ENCODE measurements around the gene LAMA2.

LAMA2 gene

DNA sequence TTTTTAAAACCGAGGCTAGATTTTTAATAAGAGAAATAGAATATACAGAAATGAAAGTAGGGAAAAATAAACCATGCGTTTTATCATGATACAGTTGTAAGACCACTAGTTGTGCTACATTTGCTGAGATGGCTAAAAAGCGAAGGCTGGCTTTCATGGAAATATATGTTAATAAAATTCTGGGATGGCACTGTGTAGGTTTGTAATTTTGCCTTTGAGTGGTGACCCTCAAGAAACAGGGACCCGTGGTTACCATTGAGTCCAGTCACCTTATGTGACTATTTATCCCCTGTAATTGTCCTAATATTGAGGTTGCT is 593.3 kb downstream of the LAMA2 start:
- POLR2A ChIA-PET = no interaction called here
- no peak overlapping the region for H3K4me3 ChIP-seq (ENCODE audit: control insufficient read depth in 1 of 7, extremely low read depth in 1 of 7, insufficient read depth in 4 of 7, low read depth in 2 of 7, low read length in 6 of 7)
- WGBS (ENCODE audit: insufficient coverage) = 96% methylated on average over 4 of the region's 4 CpGs

DNA sequence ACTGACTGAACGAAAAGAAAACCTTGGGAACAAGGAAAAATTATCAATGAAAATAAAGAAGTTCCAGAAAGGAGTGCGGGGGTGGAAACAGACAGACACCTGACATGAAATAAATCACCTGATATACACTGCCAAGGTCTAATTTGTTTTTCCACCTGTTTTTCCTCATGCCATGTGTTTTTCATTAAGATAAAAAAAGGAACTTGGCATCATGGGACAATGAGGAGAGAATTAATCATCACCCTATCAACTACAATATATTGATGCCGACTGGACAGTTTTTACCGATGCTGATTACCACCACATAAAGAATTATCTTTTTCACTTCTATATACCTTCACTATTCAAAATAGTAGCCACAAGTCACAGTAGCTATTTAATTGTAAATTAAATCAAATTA is 593.9 kb downstream of the LAMA2 start:
- Histone ChIP-seq H3K36me3 (ENCODE audit: control insufficient read depth in 4 of 4, insufficient read depth in 4 of 4, low read length in 3 of 4) (no peaks in the 10 kb centered on the region), H3K27me3 (replicated peaks in 2 of 5; ENCODE audit: control insufficient read depth in 4 of 5, insufficient read depth in 5 of 5, low read length in 4 of 5) (no peaks in the 10 kb centered on the region), H3K4me1 (ENCODE audit: control extremely low read depth in 1 of 4, control insufficient read depth in 4 of 4, insufficient read depth in 4 of 4, low read length in 3 of 4) (no peaks in the 10 kb centered on the region), H3K4me3 (ENCODE audit: control insufficient read depth in 1 of 7, extremely low read depth in 1 of 7, insufficient read depth in 4 of 7, low read depth in 2 of 7, low read length in 6 of 7) (no peak overlapping the region), H3K27ac (ENCODE audit: insufficient read depth in 1 of 2, low read depth in 1 of 2, low read length in 2 of 2, poor library complexity in 1 of 2, severe bottlenecking in 2 of 2) (no peak overlapping the region), H3K9me3 (ENCODE audit: control extremely low read depth in 1 of 5, control insufficient read depth in 4 of 5, insufficient read depth in 2 of 5, low read depth in 1 of 5, low read length in 4 of 5) (no peaks in the 10 kb centered on the region)
- POLR2A ChIA-PET = no interaction called here
- no CpG with 5 or more reads among the region's 4 CpGs for WGBS (ENCODE audit: insufficient coverage)
- DNase-seq = no peak
- CTCF ChIA-PET = no interaction called here

More for the DNA sequence above, 593.3 kb downstream of the LAMA2 start:
- Histone ChIP-seq H3K27me3 (replicated peaks in 2 of 5; ENCODE audit: control insufficient read depth in 4 of 5, insufficient read depth in 5 of 5, low read length in 4 of 5) (peaks cover 0 to 1% (median 0%) of the 10 kb centered on the region in 5 experiments), H3K9me3 (ENCODE audit: control extremely low read depth in 1 of 5, control insufficient read depth in 4 of 5, insufficient read depth in 2 of 5, low read depth in 1 of 5, low read length in 4 of 5) (no peaks in the 10 kb centered on the region), H3K4me1 (ENCODE audit: control extremely low read depth in 1 of 4, control insufficient read depth in 4 of 4, insufficient read depth in 4 of 4, low read length in 3 of 4) (no peaks in the 10 kb centered on the region), H3K27ac (ENCODE audit: insufficient read depth in 1 of 2, low read depth in 1 of 2, low read length in 2 of 2, poor library complexity in 1 of 2, severe bottlenecking in 2 of 2) (no peak overlapping the region), H3K36me3 (ENCODE audit: control insufficient read depth in 4 of 4, insufficient read depth in 4 of 4, low read length in 3 of 4) (no peaks in the 10 kb centered on the region)
- CTCF ChIA-PET = no interaction called here
- no peak for DNase-seq

DNA sequence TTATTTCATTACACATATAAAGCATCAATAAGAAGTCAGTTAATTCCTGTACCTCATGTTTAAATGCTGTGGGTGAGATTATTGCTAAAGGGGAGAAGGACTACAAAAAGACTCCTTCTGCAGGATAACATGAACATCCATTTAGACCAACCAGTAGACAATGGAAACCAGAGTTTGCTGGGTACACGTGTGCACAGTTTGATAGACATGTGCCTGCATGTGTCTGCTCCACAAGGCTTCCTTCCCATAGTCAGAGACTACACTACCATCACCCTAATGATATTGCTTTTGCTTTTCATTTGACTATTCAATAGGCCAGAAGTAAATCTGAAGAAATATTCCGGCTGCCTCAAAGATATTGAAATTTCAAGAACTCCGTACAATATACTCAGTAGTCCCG is 595.4 kb downstream of the LAMA2 start:
- Histone ChIP-seq H3K4me3 (ENCODE audit: control insufficient read depth in 1 of 7, extremely low read depth in 1 of 7, insufficient read depth in 4 of 7, low read depth in 2 of 7, low read length in 6 of 7) (no peak overlapping the region), H3K9me3 (ENCODE audit: control extremely low read depth in 1 of 5, control insufficient read depth in 4 of 5, insufficient read depth in 2 of 5, low read depth in 1 of 5, low read length in 4 of 5) (no peaks in the 10 kb centered on the region), H3K36me3 (ENCODE audit: control insufficient read depth in 4 of 4, insufficient read depth in 4 of 4, low read length in 3 of 4) (no peaks in the 10 kb centered on the region), H3K4me1 (ENCODE audit: control extremely low read depth in 1 of 4, control insufficient read depth in 4 of 4, insufficient read depth in 4 of 4, low read length in 3 of 4) (no peaks in the 10 kb centered on the region), H3K27me3 (replicated peaks in 2 of 5; ENCODE audit: control insufficient read depth in 4 of 5, insufficient read depth in 5 of 5, low read length in 4 of 5) (no peaks in the 10 kb centered on the region), H3K27ac (ENCODE audit: insufficient read depth in 1 of 2, low read depth in 1 of 2, low read length in 2 of 2, poor library complexity in 1 of 2, severe bottlenecking in 2 of 2) (no peak overlapping the region)
- CTCF ChIA-PET = interaction anchor here (1.4 kb wide), 1 partner anchor 26 kb away, joined by 3 read pairs; no protein-coding TSS in a partner anchor
- POLR2A ChIA-PET = no interaction called here
- DNase-seq = no peak
- WGBS (ENCODE audit: insufficient coverage) = 100% methylated on average over 2 of the region's 4 CpGs

DNA sequence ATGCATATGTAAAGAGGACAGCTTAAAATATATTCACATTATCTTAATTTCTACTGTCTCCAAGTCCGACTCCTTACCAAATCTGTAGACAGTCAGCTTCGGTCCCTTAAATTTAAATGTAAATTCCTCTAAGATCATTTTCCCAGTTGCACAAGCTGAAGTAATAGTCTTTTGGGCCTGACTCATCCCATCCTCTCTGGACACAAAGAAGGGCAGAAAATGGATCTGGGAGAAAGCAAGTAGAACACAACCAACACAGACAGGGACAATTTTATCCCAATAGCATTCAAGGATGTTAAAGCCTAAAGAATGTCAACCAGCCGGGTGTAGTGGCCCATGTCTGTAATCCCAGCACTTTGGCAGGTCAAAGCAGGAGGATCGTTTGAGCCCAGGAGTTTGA is 598.8 kb downstream of the LAMA2 start:
- Histone ChIP-seq H3K27ac (ENCODE audit: insufficient read depth in 1 of 2, low read depth in 1 of 2, low read length in 2 of 2, poor library complexity in 1 of 2, severe bottlenecking in 2 of 2) (no peak overlapping the region), H3K9me3 (ENCODE audit: control extremely low read depth in 1 of 5, control insufficient read depth in 4 of 5, insufficient read depth in 2 of 5, low read depth in 1 of 5, low read length in 4 of 5) (no peaks in the 10 kb centered on the region), H3K4me1 (ENCODE audit: control extremely low read depth in 1 of 4, control insufficient read depth in 4 of 4, insufficient read depth in 4 of 4, low read length in 3 of 4) (no peaks in the 10 kb centered on the region), H3K36me3 (ENCODE audit: control insufficient read depth in 4 of 4, insufficient read depth in 4 of 4, low read length in 3 of 4) (no peaks in the 10 kb centered on the region), H3K27me3 (replicated peaks in 2 of 5; ENCODE audit: control insufficient read depth in 4 of 5, insufficient read depth in 5 of 5, low read length in 4 of 5) (no peaks in the 10 kb centered on the region), H3K4me3 (ENCODE audit: control insufficient read depth in 1 of 7, extremely low read depth in 1 of 7, insufficient read depth in 4 of 7, low read depth in 2 of 7, low read length in 6 of 7) (no peak overlapping the region)
- 100% methylated on average over 2 of the region's 4 CpGs for WGBS (ENCODE audit: insufficient coverage)
- ChIA-PET CTCF (interaction anchor here (1.9 kb wide), 1 partner anchor 16 kb away, joined by 7 read pairs; no protein-coding TSS in a partner anchor), POLR2A (no interaction called here)
- DNase-seq = no peak

DNA sequence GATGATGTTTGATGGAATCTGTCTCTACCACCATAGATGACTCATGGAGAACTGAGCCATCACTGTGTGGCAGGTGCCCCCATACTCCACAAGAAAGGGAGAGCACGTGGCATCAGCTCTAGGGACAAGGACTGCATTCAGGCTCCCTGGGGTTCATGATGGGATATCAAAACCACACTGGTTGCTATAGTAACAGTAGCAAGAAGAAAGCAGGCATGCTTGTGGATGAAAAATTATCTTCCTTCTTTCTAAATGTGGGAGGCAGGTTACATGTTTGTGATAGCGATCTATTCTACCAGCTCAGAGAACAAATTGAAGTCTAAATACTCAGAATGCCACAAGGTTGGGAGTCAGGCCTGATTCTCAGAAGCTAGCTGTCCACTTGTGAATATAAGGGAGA is 602.8 kb downstream of the LAMA2 start:
- H3K27me3 ChIP-seq (replicated peaks in 2 of 5; ENCODE audit: control insufficient read depth in 4 of 5, insufficient read depth in 5 of 5, low read length in 4 of 5) = no peaks in the 10 kb centered on the region
- H3K4me3 ChIP-seq (ENCODE audit: control insufficient read depth in 1 of 7, extremely low read depth in 1 of 7, insufficient read depth in 4 of 7, low read depth in 2 of 7, low read length in 6 of 7) = no peak overlapping the region
- ChIA-PET CTCF (interaction anchor here (0.6 to 1.8 kb wide), 2 partner anchors 14 to 16 kb away, joined by 3 to 6 read pairs; no protein-coding TSS in a partner anchor), POLR2A (no interaction called here)
- DNase-seq = peak in 2 of 3 donors; percentile 7 to 19
- WGBS (ENCODE audit: insufficient coverage) = 83% methylated on average over 1 of the region's 2 CpGs
- no peaks in the 10 kb centered on the region for H3K9me3 ChIP-seq (ENCODE audit: control extremely low read depth in 1 of 5, control insufficient read depth in 4 of 5, insufficient read depth in 2 of 5, low read depth in 1 of 5, low read length in 4 of 5)
- peaks cover 2 to 18% (median 12%) of the 10 kb centered on the region in 4 experiments for H3K4me1 ChIP-seq (ENCODE audit: control extremely low read depth in 1 of 4, control insufficient read depth in 4 of 4, insufficient read depth in 4 of 4, low read length in 3 of 4)
- no peaks in the 10 kb centered on the region for H3K36me3 ChIP-seq (ENCODE audit: control insufficient read depth in 4 of 4, insufficient read depth in 4 of 4, low read length in 3 of 4)
- no peak overlapping the region for H3K27ac ChIP-seq (ENCODE audit: insufficient read depth in 1 of 2, low read depth in 1 of 2, low read length in 2 of 2, poor library complexity in 1 of 2, severe bottlenecking in 2 of 2)

DNA sequence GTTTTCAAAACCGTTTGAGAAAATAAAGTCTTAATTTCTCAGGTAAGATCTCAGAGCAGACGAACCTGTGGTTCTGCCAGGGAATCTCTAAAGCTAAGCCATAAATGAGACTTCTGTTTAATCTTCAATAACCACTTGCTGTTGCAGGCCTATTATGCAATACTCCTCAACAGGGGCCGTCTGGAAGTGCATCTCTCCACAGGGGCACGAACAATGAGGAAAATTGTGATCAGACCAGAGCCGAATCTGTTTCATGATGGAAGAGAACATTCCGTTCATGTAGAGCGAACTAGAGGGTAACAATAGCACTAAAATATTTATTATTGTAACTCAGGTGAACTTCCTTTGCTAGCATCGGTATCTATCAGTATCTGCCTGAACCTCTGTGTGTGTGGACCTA is 603.4 kb downstream of the LAMA2 start:
- H3K4me1 ChIP-seq (ENCODE audit: control extremely low read depth in 1 of 4, control insufficient read depth in 4 of 4, insufficient read depth in 4 of 4, low read length in 3 of 4) = peaks cover 8 to 23% (median 18%) of the 10 kb centered on the region in 4 experiments
- ChIA-PET POLR2A (no interaction called here), CTCF (interaction anchor here (1.8 kb wide), 1 partner anchor 13 kb away, joined by 6 read pairs; no protein-coding TSS in a partner anchor)
- no peak overlapping the region for H3K27ac ChIP-seq (ENCODE audit: insufficient read depth in 1 of 2, low read depth in 1 of 2, low read length in 2 of 2, poor library complexity in 1 of 2, severe bottlenecking in 2 of 2)
- no peaks in the 10 kb centered on the region for H3K9me3 ChIP-seq (ENCODE audit: control extremely low read depth in 1 of 5, control insufficient read depth in 4 of 5, insufficient read depth in 2 of 5, low read depth in 1 of 5, low read length in 4 of 5)
- H3K36me3 ChIP-seq (ENCODE audit: control insufficient read depth in 4 of 4, insufficient read depth in 4 of 4, low read length in 3 of 4) = no peaks in the 10 kb centered on the region
- DNase-seq = no peak
- WGBS (ENCODE audit: insufficient coverage) = 100% methylated on average over 2 of the region's 8 CpGs
- no peak overlapping the region for H3K4me3 ChIP-seq (ENCODE audit: control insufficient read depth in 1 of 7, extremely low read depth in 1 of 7, insufficient read depth in 4 of 7, low read depth in 2 of 7, low read length in 6 of 7)
- no peaks in the 10 kb centered on the region for H3K27me3 ChIP-seq (replicated peaks in 2 of 5; ENCODE audit: control insufficient read depth in 4 of 5, insufficient read depth in 5 of 5, low read length in 4 of 5)

DNA sequence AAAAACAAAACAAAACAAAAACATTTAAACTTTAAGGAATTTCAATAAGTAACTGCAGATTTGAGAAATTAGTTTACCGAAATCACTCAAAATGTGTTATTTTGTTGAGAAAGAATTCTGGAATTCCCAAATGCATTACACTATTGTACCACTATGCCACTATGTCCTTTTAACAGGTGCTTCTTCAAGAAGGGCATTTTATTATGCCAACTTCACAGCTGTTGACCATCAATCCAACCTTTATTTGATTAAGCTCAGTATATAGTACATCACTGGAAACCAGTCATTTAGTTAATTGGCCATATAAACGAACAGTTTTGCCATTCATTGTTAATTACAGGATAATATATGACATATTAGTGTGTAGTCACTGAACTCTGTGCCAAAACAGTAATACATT is 605.4 kb downstream of the LAMA2 start:
- ChIA-PET POLR2A (no interaction called here), CTCF (interaction anchor here (0.8 kb wide), 1 partner anchor 14 kb away, joined by 3 read pairs; no protein-coding TSS in a partner anchor)
- no peak overlapping the region for H3K4me3 ChIP-seq (ENCODE audit: control insufficient read depth in 1 of 7, extremely low read depth in 1 of 7, insufficient read depth in 4 of 7, low read depth in 2 of 7, low read length in 6 of 7)
- no peaks in the 10 kb centered on the region for H3K36me3 ChIP-seq (ENCODE audit: control insufficient read depth in 4 of 4, insufficient read depth in 4 of 4, low read length in 3 of 4)
- WGBS (ENCODE audit: insufficient coverage) = 100% methylated on average over 1 of the region's 2 CpGs
- peaks cover 10 to 27% (median 20%) of the 10 kb centered on the region in 4 experiments for H3K4me1 ChIP-seq (ENCODE audit: control extremely low read depth in 1 of 4, control insufficient read depth in 4 of 4, insufficient read depth in 4 of 4, low read length in 3 of 4)
- DNase-seq = no peak
- H3K27me3 ChIP-seq (replicated peaks in 2 of 5; ENCODE audit: control insufficient read depth in 4 of 5, insufficient read depth in 5 of 5, low read length in 4 of 5) = no peaks in the 10 kb centered on the region
- no peaks in the 10 kb centered on the region for H3K9me3 ChIP-seq (ENCODE audit: control extremely low read depth in 1 of 5, control insufficient read depth in 4 of 5, insufficient read depth in 2 of 5, low read depth in 1 of 5, low read length in 4 of 5)
- no peak overlapping the region for H3K27ac ChIP-seq (ENCODE audit: insufficient read depth in 1 of 2, low read depth in 1 of 2, low read length in 2 of 2, poor library complexity in 1 of 2, severe bottlenecking in 2 of 2)

All from common myeloid progenitor, CD34-positive (primary cell).